ENCODE data around the gene ADD1. TPM values are rescaled to one million over a fixed set of nuclear protein-coding genes. Genes with fewer than 3 reads are reported as not detected.

The ADD1 gene
- total RNA-seq, 1 experiment from 2014 or later: 125 TPM

- Mint-ChIP-seq H3K27me3 (ENCODE audit: unreplicated experiment) (no peaks in the 10 kb centered on the region), H3K9me3 (ENCODE audit: low read depth, unreplicated experiment) (no peaks in the 10 kb centered on the region), H3K27ac (ENCODE audit: unreplicated experiment) (no peak overlapping the region), H3K4me1 (ENCODE audit: low read depth, unreplicated experiment) (peaks cover 15% of the 10 kb centered on the region), H3K36me3 (ENCODE audit: insufficient read depth, unreplicated experiment) (peaks cover 22% of the 10 kb centered on the region), H3K4me3 (ENCODE audit: low read depth, unreplicated experiment) (no peak overlapping the region)
- TF ChIP-seq CTCF (IDR thresholded peaks at IDR 0.05; ENCODE audit: unreplicated experiment): no peak
- no TSS peak for BruUV-seq (replicated peaks)
- intact Hi-C loops (cut with micrococcal nuclease; ENCODE audit: unreplicated experiment): no loop called here
- no peak for DNase-seq
- CTCF ChIA-PET: no interaction called here
Measured at GRCh38 chr4:2798399-2799223, 45.0 kb upstream of the ADD1 start.

GRCh38 chr4:2799224-2799911, 44.3 kb upstream of the ADD1 start:
- CTCF ChIA-PET: interaction anchor here (0.6 kb wide), 1 partner anchor 12 kb away, joined by 3 read pairs; no protein-coding TSS in a partner anchor
- no peak overlapping the region for H3K27ac Mint-ChIP-seq (ENCODE audit: unreplicated experiment)
- H3K4me3 Mint-ChIP-seq (ENCODE audit: low read depth, unreplicated experiment): no peak overlapping the region
- TF ChIP-seq CTCF (IDR thresholded peaks at IDR 0.05; ENCODE audit: unreplicated experiment): no peak
- intact Hi-C loops (cut with micrococcal nuclease; ENCODE audit: unreplicated experiment): no loop called here
- H3K9me3 Mint-ChIP-seq (ENCODE audit: low read depth, unreplicated experiment): no peaks in the 10 kb centered on the region
- peaks cover 17% of the 10 kb centered on the region for H3K36me3 Mint-ChIP-seq (ENCODE audit: insufficient read depth, unreplicated experiment)
- H3K4me1 Mint-ChIP-seq (ENCODE audit: low read depth, unreplicated experiment): peaks cover 16% of the 10 kb centered on the region
- BruUV-seq (replicated peaks): no TSS peak
- no peak for DNase-seq
- H3K27me3 Mint-ChIP-seq (ENCODE audit: unreplicated experiment): no peaks in the 10 kb centered on the region

DNA sequence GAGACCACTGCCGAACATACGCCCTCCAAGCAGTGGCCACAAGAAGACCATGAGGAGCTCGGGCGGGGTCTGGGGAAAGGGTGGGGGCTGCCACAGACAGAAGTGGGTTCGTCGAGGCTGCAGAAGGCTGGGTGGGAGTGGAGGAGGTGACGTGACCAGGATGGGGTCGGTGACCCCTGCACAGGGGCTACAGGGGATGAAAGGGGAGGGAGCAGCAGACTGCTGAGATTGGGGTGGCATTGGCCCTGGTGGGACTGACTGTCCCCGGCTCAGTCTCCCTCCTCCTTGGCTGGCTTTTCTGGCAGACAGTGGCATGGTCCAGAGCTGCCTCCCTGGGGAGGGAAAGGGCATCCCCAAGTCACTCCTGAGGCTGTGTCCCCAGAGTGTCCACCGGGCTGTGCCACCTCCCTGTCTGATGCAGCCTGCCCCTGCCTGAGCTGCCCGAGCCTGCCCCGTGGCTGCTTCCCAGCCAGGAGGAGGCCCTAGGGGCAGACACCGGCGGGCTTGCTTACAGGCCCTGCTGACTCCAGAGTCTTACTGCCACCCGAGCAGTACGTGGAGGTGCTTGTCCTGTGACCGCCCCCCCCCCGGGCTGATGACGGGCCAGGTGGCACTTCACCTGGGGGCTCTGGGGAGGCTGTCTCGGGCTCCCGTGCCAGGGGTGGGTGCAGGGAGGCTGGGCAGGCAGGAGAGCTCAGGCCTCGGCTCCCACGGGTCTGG, 43.5 kb upstream of the ADD1 start:
- no peak for TF ChIP-seq CTCF (IDR thresholded peaks at IDR 0.05; ENCODE audit: unreplicated experiment)
- no TSS peak for BruUV-seq (replicated peaks)
- H3K27me3 Mint-ChIP-seq (ENCODE audit: unreplicated experiment): no peaks in the 10 kb centered on the region
- peaks cover 23% of the 10 kb centered on the region for H3K4me1 Mint-ChIP-seq (ENCODE audit: low read depth, unreplicated experiment)
- no peak overlapping the region for H3K4me3 Mint-ChIP-seq (ENCODE audit: low read depth, unreplicated experiment)
- DNase-seq: no peak
- intact Hi-C loops (cut with micrococcal nuclease; ENCODE audit: unreplicated experiment): no loop called here
- peaks cover 9% of the 10 kb centered on the region for H3K36me3 Mint-ChIP-seq (ENCODE audit: insufficient read depth, unreplicated experiment)
- CTCF ChIA-PET: interaction anchor here (0.6 kb wide), 1 partner anchor 11 kb away, joined by 3 read pairs; no protein-coding TSS in a partner anchor
- no peak overlapping the region for H3K27ac Mint-ChIP-seq (ENCODE audit: unreplicated experiment)
- H3K9me3 Mint-ChIP-seq (ENCODE audit: low read depth, unreplicated experiment): no peaks in the 10 kb centered on the region

Measured in Calu3 (cell line).